Endometrial microvascular endothelial cells (primary cell): ENCODE results near the gene ZNF77. TPM values are rescaled to one million over a fixed set of nuclear protein-coding genes. Genes with fewer than 3 reads are reported as not detected.
"Not testable (repeated sequence)": the region's sequence is repeated elsewhere in the genome, so short reads cannot be mapped to it uniquely, and the experiment has no call there.

Experiments
- in situ Hi-C: cut with HindIII; loops from 2 replicates; pipeline ENCODE4 v1.10.0; 2017; ENCODE audit warnings: low sequenced_read_pairs, low pct_unique_long_range_greater_than_20kb; ENCODE audit errors: inconsistent ontology term
- total RNA-seq: library from RNA; depleted of rRNA; stranded (reverse); fragments of >200 nt; gene quantifications from one replicate; pipeline ENCODE4 v1.2.3, GENCODE V29; 2015; ENCODE audit errors: inconsistent ontology term

ZNF77 gene
- total RNA-seq, 1 donor from 2014 or later = 2.3 TPM

DNA sequence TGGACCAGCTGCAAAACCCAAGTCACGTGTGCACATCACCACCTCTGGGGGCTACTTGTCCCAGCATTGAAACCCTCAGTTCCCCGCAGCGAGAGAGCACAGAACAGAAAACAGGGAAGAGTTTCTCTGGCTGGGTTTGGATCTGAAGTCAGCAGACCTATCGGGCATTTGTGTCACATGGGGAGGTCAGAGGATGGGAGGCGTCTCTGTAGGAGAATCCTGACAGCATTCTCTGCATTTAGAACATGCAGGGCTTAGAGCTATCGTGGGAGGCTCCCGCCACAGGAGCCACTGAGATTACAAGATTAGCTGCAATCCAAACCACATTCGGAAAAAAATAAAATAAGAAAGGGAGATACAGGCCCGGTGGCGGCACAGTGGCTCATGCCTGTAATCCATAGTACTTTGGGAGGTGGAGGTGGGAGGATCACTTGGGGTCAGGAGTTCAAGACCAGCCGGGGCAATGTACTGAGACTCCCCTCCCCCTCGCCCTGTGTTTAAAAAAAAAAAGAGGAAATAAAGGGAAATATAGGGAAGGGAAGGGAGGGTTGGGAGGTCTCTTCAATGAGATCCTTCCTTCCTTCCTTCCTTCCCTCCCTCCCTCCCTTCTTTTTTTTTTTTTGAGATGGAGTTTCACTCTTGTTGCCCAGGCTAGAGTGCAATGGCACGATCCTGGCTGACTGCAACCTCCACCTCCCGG is 29.7 kb upstream of the ZNF77 start:
- in situ Hi-C loops = no loop called here

DNA sequence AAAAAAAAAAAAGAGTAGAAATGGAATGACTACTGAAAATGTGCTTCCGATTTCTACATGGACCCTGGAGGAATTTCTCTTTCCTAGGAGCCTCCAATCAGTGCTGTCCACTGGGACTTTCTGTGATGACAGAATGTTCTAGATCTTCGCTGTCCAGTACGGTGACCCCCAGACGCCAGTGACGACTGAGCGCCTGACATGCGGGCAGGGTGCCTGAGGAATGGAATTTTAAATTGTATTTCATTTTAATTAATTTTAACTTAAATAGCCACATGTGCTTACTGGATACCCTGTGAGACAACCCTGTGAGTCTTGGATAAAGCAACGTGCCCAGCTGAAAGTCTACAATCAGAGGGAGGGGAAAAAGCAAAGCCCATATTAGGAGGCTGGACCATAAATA is 28.5 kb upstream of the ZNF77 start:
- in situ Hi-C loops = no loop called here

DNA sequence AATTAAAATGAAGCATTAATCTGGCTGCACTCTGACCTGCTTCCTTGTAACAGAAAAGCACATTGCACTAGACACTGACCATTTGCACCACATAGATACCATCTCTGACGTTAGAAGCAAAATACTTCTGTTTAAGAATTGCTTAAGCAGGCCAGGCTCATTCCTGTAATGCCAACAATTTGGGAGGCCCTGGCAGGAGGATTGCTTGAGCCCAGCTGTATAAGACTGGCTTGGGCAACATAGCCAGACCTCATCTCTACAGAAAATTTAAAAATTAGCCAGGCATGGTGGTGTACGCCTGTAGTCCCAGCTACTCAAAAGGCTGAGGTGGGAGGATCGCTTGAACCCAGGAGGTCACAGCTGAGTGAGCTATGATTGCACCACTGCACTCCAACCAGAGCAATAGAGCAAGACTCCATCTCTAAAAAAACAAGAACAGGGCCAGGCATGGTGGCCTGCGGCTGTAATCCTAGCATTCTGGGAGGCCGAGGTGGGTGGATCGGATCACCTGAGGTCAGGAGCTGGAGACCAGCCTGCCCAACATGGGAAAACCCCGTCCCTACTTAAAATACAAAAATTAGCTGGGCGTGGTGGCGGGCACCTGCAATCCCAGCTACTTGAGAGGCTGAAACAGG is 25.5 kb upstream of the ZNF77 start:
- in situ Hi-C loops = no loop called here

DNA sequence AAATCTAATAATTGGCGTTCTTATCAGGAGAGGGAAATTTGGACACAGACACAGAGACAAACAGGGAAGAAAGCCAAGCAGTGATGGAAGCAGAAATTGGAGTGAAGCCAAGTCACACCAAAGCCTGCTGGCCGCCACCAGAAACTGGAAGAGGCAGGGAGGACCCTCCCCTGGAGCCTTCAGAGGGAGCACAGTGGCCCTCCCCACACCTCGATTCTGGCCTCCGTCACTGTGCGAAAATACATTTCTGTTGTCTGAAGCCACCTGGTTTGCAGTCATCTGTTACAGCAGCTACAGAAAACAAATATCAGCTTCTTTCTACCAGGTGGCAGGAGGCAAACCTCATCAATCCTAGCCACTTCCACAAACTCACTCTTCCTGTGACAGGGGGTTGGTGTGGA is 24.3 kb upstream of the ZNF77 start:
- in situ Hi-C loops = no loop called here

DNA sequence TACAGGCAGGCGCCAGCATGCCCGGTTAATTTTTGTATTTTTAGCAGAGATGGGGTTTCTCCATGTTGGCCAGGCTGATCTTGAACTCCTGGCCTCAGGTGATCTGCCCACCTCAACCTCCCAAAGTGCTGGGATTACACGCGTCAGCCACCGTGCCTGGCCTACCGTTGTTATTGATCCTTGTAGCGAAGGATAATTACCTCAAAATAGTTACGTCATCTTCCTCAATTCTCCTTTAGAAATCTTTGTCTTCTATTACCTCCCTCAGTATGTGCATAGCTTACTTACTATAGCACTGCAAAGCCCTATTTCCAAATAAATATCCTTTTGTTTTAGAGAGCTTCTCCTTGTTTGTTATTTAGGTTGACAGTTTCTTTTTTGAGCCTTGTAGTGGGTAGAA is 23.2 kb upstream of the ZNF77 start:
- in situ Hi-C loops = no loop called here

DNA sequence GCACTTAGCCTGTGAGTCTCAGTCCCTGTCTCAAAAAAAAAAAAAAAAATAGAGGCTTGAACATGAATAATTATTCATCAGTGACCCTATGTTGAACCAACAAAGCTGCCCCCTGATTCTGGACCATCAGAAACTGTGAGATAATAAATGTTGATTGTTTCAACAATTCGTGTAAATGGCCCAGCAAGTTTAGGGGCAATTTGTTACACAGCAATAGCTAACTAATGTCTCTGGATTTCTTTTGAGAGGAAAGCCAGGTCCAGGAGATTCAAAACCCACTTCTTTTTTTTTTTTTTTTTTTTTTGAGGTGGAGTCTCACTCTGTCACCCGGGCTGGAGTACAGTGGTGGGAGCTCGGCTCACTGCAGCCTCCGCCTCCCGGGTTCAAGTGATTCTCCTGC is 20.1 kb upstream of the ZNF77 start:
- in situ Hi-C loops = no loop called here

DNA sequence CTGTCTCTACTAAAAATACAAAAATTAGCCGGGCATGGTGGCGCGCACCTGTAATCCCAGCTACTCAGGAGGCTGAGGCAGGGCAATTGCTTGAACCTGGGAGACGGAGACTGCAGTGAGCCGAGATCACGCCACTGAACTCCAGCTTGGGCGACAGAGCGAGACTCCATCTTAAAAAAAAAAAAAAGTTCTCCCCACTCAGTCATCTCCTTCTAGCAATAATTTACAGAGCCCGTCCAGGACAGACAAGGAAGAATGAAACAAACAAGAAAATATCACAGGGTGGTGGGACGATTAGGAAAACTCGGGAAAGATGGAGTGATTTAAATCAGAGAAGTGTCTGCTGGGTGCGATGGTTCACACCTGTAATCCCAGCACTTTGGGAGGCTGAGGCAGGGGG is 18.9 kb upstream of the ZNF77 start:
- in situ Hi-C loops = not testable (repeated sequence)

DNA sequence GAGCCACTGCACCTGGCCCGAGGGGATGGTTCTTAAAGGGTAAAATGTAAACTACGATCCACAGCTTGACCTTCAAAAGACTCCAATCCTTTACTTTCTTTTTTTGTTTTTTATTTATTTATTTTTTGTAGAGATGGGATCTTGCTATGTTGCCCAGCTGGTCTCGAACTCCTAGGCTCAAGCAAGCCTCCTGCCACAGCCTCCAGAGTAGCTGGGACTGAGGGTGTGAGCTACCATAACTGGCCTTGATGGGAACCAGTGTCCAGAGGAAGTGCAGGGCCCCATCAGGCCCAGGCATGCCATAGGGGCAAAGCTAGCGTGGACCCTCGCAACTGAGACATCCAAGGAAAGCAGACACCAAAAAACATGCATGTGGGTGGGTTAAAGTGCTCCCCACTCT is 18.4 kb upstream of the ZNF77 start:
- in situ Hi-C loops = no loop called here

DNA sequence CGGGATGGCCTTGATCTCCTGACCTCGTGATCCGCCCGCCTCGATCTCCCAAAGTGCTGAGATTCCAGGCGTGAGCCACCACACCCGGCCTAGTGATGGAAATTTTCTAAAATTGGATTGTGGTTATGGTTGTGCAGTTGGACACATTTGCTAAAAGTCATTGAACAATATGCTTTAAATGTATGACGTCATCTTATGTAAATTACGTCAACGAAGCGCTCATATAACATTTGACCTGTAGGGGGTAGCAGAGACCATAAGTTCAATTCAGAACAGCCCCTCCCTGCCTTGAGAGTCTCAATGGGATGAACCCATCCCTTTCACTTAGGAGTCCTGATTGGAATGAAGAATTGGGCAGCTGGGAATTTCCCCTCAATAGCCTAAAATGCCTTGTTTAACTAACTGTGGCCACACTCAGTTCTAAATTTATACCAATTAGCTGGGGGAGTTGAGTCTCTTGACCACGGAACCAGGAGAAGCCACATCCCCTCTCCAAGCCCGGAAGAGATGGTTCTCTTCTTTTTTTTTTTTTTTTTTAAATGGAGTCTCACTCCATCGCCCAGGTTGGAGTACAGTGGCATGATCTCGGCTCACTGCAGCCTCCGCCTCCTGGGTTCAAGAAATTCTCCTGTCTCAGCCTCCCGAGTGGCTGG is 17.4 kb upstream of the ZNF77 start:
- in situ Hi-C loops = no loop called here

DNA sequence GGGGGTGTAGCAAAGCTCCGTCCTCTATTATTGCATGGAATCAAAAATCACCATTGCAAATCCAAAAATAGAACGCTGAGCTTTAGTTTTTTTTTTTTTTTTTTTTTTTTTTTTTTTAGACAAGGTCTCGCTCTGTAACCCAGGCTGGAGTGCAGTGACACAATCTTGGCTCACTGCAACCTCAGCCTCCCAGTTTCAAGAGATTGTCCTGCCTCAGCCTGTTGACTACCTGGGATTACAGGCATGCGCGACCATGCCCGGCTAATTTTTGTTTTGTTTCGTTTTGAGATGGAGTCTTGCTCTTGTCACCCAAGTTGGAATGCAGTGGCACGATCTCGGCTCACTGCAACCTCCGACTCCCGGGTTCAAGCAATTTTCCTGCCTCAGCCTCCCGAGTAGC is 15.3 kb upstream of the ZNF77 start:
- in situ Hi-C loops = no loop called here

DNA sequence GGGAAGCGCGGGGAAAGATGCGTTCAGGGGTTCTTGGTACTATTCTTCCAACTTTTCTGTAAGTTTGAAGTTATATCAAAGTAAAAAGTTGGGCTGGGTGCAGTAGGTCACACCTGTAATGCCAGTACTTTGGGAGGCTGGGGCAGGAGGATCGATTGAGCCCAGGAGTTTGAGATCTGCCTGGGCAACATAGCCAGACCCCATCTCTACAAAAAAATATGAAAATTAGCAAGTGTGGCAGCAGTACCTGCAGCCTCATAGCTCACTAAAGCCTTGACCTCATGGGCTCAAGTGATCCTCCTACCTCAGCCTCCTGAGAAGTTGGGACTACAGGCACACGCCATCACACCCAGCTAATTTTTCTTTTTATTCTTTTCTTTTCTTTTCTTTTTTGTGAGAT is 12.4 kb upstream of the ZNF77 start:
- in situ Hi-C loops = no loop called here

DNA sequence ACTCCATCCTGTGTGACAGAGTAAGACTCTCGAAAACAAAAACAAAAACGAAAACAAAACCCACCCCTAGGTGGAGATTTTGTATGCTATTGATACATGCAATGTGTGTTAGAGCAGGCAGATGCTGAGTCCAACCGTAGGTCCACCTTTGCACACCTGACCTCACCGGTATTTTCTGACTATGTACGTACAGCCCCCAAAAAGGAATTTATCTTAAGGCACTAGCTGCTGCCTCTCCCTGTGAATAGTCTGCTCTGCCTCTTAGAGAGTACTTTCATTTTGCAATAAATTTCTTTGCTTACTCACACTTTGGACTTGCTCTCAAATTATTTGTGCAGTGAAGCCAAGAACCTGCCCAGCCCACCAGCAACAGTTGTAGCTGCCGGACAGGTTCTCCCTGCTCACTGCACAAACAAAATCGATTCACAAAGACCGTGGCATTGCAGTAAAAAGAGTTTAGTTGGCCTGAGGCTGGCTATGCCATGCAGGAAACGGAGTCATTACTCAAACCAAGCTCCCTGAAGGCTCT is 8.2 kb upstream of the ZNF77 start:
- in situ Hi-C loops = no loop called here

DNA sequence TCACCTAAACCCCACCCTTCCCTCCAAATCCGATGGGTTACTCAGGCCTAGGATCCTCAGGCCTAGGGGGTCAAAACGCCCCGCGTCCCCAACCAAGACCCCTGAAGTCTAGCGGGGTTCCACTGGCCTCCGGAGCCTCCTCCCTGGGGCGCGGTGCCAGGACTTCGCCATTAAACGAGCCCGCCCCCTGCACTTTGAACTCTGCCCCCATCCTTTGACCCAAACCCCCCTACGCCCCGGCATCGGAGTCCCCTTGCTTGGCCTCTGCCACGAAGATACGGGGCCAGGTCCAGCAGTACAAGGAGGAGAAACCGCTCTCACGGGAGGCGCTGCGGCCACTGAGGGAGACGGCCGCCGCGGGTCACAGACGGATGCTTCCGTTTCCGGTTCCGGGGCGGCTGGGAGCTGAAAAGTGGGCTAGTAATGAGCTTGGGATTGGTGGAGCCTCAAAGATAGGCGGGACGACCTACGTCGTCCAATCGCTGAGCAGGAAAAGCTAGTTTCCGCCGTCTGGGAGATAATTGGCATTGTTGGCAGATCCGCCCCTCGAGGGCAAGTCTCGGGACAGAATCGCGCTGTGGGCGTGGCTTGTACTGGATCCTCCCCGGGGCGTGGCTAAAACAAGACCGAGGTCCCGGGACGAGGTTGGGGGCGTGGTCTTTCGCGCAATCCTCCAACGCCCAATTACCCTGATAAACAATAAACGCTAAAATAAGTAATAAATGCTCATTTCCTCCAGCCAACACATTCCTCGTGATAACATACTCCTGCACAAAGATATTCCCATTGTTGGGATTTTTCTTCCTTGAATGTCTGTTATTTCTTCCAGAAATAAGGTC is 5.7 kb upstream of the ZNF77 start:
- in situ Hi-C loops = no loop called here

DNA sequence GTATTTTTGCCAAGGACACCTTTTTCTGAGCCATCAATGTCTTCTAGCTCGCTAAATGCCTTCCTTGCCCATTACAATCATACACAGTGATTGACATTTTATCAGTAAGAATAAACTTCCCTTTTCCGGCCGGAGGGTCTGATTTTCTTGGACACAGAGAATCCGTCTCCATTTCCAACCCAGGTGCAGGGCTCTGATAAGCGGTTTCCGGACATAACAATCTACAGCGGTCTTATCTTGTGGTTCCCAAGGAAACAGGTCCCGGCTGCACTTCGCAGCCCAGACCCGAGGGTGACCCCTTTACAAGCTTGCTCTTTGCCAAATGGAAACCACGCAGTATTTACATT is 5.1 kb upstream of the ZNF77 start:
- in situ Hi-C loops = no loop called here

DNA sequence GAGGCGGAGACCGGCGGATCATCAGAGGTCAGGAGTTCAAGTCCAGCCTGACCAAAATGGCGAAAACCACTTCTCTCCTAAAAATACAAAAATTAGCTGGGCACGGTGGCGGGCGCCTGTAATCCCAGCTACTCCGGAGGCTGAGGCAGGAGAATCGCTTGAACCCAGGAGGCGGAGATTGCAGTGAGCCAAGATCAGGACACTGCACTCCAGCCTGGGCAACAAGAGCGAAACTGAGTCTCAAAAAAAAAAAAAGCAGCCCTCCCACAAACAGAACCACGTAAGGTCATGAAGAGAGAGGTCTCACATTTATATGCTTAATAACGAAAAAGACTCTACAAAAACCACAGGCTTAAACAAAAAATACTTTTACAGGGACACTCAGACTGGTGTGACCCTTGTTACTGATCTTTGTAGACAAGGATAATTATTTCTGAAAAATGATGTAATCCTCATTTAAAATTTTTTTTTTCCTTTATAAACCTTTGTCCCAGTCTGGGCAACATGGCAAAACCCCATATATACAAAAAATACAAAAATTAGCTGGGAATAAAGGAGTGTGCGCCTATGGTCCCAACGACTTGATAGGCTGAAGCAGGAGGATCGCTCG is 909 bp upstream of the ZNF77 start:
- in situ Hi-C loops = no loop called here

DNA sequence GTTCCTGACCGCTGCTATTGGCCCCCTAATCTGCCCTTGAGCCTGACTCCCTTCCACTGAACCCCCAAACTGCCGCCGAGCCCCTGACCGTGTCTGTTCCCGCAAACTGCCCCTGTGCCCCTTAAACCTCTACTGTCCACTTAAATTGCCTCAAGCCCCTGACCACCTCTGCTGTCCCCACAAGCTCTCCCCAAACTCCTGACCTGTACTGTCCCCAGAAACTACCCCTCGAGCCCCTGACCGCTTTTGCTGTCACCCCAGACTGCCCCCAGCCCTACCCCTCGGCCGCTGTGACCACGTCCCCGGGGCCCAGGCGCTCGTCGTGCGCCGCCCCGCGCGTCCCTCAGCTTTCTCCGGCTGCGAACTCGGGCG is 382 bp downstream of the ZNF77 start:
- in situ Hi-C loops = no loop called here

DNA sequence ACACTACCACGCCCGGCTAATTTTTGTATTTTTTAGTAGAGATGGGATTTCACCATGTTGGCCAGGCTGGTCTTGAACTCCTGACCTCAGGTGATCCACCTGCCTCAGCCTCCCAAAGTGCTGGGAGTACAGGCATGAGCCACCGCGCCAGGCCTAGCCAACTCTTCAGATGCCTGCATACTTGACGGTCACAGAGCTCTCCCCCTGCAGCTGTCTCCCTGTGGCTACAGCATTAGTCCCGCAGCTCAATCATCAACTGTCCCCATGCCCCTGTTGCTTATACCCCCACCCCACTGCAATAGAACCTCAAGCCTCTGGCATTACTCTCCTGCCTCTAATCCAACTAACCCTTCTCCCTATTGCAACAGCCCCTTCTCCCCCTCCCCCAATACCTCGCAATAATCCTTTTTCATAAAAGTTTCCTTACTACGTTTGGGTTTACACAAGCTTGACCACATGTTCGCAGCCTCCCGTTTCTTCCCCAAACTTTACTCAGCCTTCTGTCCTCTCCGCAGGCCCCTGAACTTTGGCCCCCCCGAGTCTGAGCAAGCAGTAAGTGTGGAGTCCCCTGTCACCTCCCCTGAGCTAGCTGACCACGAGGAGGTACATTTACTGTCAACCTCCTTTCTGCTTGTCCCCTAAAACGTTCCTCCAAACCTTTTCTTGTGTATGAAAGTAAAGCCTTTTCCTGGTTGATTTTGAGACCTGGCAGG is 1.7 kb downstream of the ZNF77 start:
- in situ Hi-C loops = no loop called here

DNA sequence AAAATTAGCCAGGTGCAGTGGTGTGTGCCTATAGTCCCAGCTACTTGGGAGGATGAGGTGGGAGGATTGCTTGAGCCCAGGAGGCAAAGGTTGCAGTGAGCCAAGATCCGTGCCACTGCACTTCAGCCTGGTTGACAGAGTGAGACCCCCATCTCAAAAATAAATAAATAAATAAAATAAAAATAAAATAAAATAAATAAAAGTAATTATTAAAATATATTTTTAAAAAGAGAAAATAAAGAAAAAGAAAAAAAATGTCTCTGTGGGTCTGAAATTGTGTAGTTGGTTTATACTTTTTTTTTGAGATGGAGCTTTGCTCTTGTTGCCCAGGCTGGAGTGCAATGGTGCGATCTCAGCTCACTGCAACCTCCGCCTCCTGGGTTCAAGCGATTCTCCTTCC is 8.9 kb downstream of the ZNF77 start:
- in situ Hi-C loops = not testable (repeated sequence)

DNA sequence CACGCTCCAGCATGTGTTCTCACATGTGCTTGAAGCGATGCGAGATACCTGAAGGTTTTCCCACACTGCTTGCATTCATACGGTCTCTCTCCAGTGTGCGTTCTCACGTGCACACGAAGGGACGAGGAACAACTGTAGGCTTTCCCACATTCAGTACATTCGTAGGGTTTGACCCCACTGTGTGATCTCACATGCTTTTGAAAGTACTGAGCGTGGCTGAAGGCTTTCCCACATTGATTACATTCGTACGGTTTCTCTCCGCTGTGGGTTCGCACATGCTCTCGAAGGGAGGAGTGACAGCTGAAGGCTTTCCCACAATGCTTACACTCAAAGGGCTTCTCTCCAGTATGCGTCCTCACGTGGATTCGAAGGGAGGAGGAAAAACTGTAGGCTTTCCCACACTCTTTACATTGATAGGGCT is 11.3 kb downstream of the ZNF77 start:
- in situ Hi-C loops = no loop called here
